ENCODE results near the gene TRABD2A.

Gene TRABD2A

GRCh38 chr2:84844141-84844540, 36.7 kb downstream of the TRABD2A start:
- no peak overlapping the region for H2BK120ac ChIP-seq (ENCODE audit: insufficient read depth, low read length, poor library complexity)
- H2AFZ ChIP-seq (ENCODE audit: insufficient read depth, low read length, poor library complexity), result no peak overlapping the region
- H2BK5ac ChIP-seq (ENCODE audit: low read depth, low read length, poor library complexity), result no peak overlapping the region
- no peak for DNase-seq
- H3K79me1 ChIP-seq (ENCODE audit: low read length), result no peaks in the 10 kb centered on the region
- no peaks in the 10 kb centered on the region for H3K4me1 ChIP-seq (ENCODE audit: control insufficient read depth in 1 of 2, insufficient read depth in 2 of 2, low read length in 2 of 2)
- H3K4ac ChIP-seq (ENCODE audit: low read depth, low read length), result no peak overlapping the region
- WGBS (ENCODE audit: extremely low coverage, insufficient coverage, insufficient read length), result no CpG with 5 or more reads among the region's 8 CpGs
- no peak overlapping the region for H4K12ac ChIP-seq (ENCODE audit: low read depth, low read length)
- no peak overlapping the region for H3K9ac ChIP-seq (ENCODE audit: low read length)
- no peak overlapping the region for H4K8ac ChIP-seq (ENCODE audit: low read depth, low read length)
- no peak overlapping the region for H3K23ac ChIP-seq (ENCODE audit: low read length)
- peaks cover 1% of the 10 kb centered on the region for H3K9me3 ChIP-seq (ENCODE audit: insufficient read depth, low read depth, low read length)
- no peaks in the 10 kb centered on the region for H3K36me3 ChIP-seq (ENCODE audit: control insufficient read depth in 1 of 2, insufficient read depth in 2 of 2, low read length in 2 of 2)
- H3K4me2 ChIP-seq (ENCODE audit: low read length), result no peak overlapping the region
- no peak overlapping the region for H3K14ac ChIP-seq (ENCODE audit: low read length)
- H2BK12ac ChIP-seq (ENCODE audit: low read length), result no peak overlapping the region
- H3K79me2 ChIP-seq (ENCODE audit: control insufficient read depth, insufficient read depth, low read length, poor library complexity), result no peaks in the 10 kb centered on the region
- H3K18ac ChIP-seq (ENCODE audit: low read length), result no peak overlapping the region
- no peak overlapping the region for H4K91ac ChIP-seq (ENCODE audit: low read depth, low read length)
- H3K27ac ChIP-seq (ENCODE audit: low read depth, low read length), result no peak overlapping the region
- H2AK5ac ChIP-seq (ENCODE audit: low read length), result no peak overlapping the region
- no peaks in the 10 kb centered on the region for H3K27me3 ChIP-seq (ENCODE audit: insufficient read depth, low read length)
- no peak overlapping the region for H3K4me3 ChIP-seq (ENCODE audit: low read depth, low read length)

- no peak overlapping the region for H4K91ac ChIP-seq (ENCODE audit: low read depth, low read length)
- H2BK5ac ChIP-seq (ENCODE audit: low read depth, low read length, poor library complexity), result no peak overlapping the region
- no peak overlapping the region for H2AK5ac ChIP-seq (ENCODE audit: low read length)
- no CpG with 5 or more reads among the region's 6 CpGs for WGBS (ENCODE audit: extremely low coverage, insufficient coverage, insufficient read length)
- no peak overlapping the region for H4K8ac ChIP-seq (ENCODE audit: low read depth, low read length)
- no peak overlapping the region for H3K23ac ChIP-seq (ENCODE audit: low read length)
- H4K12ac ChIP-seq (ENCODE audit: low read depth, low read length), result no peak overlapping the region
- H3K27me3 ChIP-seq (ENCODE audit: insufficient read depth, low read length), result no peaks in the 10 kb centered on the region
- H2AFZ ChIP-seq (ENCODE audit: insufficient read depth, low read length, poor library complexity), result no peak overlapping the region
- no peak overlapping the region for H3K4me2 ChIP-seq (ENCODE audit: low read length)
- no peak overlapping the region for H2BK120ac ChIP-seq (ENCODE audit: insufficient read depth, low read length, poor library complexity)
- no peaks in the 10 kb centered on the region for H3K79me2 ChIP-seq (ENCODE audit: control insufficient read depth, insufficient read depth, low read length, poor library complexity)
- H3K14ac ChIP-seq (ENCODE audit: low read length), result no peak overlapping the region
- H3K27ac ChIP-seq (ENCODE audit: low read depth, low read length), result no peak overlapping the region
- no peaks in the 10 kb centered on the region for H3K36me3 ChIP-seq (ENCODE audit: control insufficient read depth in 1 of 2, insufficient read depth in 2 of 2, low read length in 2 of 2)
- H2BK12ac ChIP-seq (ENCODE audit: low read length), result no peak overlapping the region
- DNase-seq, result no peak
- no peak overlapping the region for H3K4me3 ChIP-seq (ENCODE audit: low read depth, low read length)
- no peak overlapping the region for H3K18ac ChIP-seq (ENCODE audit: low read length)
- H3K4me1 ChIP-seq (ENCODE audit: control insufficient read depth in 1 of 2, insufficient read depth in 2 of 2, low read length in 2 of 2), result no peaks in the 10 kb centered on the region
- H3K79me1 ChIP-seq (ENCODE audit: low read length), result no peaks in the 10 kb centered on the region
- no peak overlapping the region for H3K9ac ChIP-seq (ENCODE audit: low read length)
- peaks cover 3% of the 10 kb centered on the region for H3K9me3 ChIP-seq (ENCODE audit: insufficient read depth, low read depth, low read length)
- no peak overlapping the region for H3K4ac ChIP-seq (ENCODE audit: low read depth, low read length)
Measured at GRCh38 chr2:84841577-84841976, 39.3 kb downstream of the TRABD2A start.

DNA sequence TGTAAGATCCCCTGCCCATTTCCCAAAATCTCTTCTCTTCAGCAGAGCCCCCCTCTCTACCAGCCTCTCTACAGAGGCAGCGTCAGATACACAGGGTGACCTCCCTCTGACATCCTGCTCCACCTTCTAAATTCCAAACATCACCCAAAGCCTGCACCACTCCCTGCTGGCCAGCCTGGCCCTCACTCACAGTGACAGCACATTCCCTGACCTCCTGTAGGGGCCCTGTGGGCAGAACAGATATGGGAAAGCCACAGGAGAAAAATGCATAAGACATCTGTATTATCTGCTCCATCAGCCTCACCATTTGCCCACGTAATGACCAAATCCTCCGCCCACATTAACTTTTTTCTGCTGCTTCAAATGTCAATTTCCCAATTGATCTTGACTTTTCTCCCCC, 40.6 kb downstream of the TRABD2A start:
- no peak overlapping the region for H3K4me3 ChIP-seq (ENCODE audit: low read depth, low read length)

DNA sequence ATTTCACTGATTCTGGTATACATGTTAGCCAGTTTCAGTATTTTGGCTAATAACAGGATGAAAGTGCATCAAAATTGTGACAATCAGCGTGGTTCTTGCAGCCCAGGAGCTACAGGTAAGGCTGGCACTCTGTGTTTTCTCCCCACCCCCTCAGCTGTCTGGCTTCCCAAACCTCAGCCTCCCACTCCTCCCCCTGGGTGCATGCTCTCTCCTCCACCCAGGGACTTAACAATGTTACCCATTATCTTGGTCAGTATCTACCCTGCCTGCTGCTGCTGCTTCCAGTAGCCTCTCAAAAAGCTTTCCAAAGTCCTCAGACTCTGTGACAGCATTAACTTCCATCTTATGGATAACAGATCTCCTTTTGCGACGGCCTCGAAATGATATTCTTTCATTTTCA, 41.0 kb downstream of the TRABD2A start:
- Histone ChIP-seq H2BK12ac (ENCODE audit: low read length) (no peak overlapping the region), H4K91ac (ENCODE audit: low read depth, low read length) (no peak overlapping the region), H3K18ac (ENCODE audit: low read length) (no peak overlapping the region), H3K36me3 (ENCODE audit: control insufficient read depth in 1 of 2, insufficient read depth in 2 of 2, low read length in 2 of 2) (no peaks in the 10 kb centered on the region), H3K4me1 (ENCODE audit: control insufficient read depth in 1 of 2, insufficient read depth in 2 of 2, low read length in 2 of 2) (no peaks in the 10 kb centered on the region), H3K9me3 (ENCODE audit: insufficient read depth, low read depth, low read length) (peaks cover 3% of the 10 kb centered on the region), H4K12ac (ENCODE audit: low read depth, low read length) (no peak overlapping the region), H3K4me2 (ENCODE audit: low read length) (no peak overlapping the region), H2AK5ac (ENCODE audit: low read length) (no peak overlapping the region), H2BK5ac (ENCODE audit: low read depth, low read length, poor library complexity) (no peak overlapping the region), H4K8ac (ENCODE audit: low read depth, low read length) (no peak overlapping the region), H3K27me3 (ENCODE audit: insufficient read depth, low read length) (no peaks in the 10 kb centered on the region), H3K4me3 (ENCODE audit: low read depth, low read length) (no peak overlapping the region), H3K14ac (ENCODE audit: low read length) (no peak overlapping the region), H3K23ac (ENCODE audit: low read length) (no peak overlapping the region), H3K79me1 (ENCODE audit: low read length) (no peaks in the 10 kb centered on the region), H3K4ac (ENCODE audit: low read depth, low read length) (no peak overlapping the region), H2AFZ (ENCODE audit: insufficient read depth, low read length, poor library complexity) (no peak overlapping the region), H3K79me2 (ENCODE audit: control insufficient read depth, insufficient read depth, low read length, poor library complexity) (no peaks in the 10 kb centered on the region), H3K9ac (ENCODE audit: low read length) (no peak overlapping the region), H2BK120ac (ENCODE audit: insufficient read depth, low read length, poor library complexity) (no peak overlapping the region), H3K27ac (ENCODE audit: low read depth, low read length) (no peak overlapping the region)
- no peak for DNase-seq
- WGBS (ENCODE audit: extremely low coverage, insufficient coverage, insufficient read length), result no CpG with 5 or more reads among the region's 4 CpGs

More for the DNA sequence above, 40.6 kb downstream of the TRABD2A start:
- DNase-seq, result peak; percentile 86 to 91
- Histone ChIP-seq H2AK5ac (ENCODE audit: low read length) (no peak overlapping the region), H3K4ac (ENCODE audit: low read depth, low read length) (no peak overlapping the region), H3K9me3 (ENCODE audit: insufficient read depth, low read depth, low read length) (peaks cover 3% of the 10 kb centered on the region), H3K9ac (ENCODE audit: low read length) (no peak overlapping the region), H2AFZ (ENCODE audit: insufficient read depth, low read length, poor library complexity) (no peak overlapping the region), H3K4me1 (ENCODE audit: control insufficient read depth in 1 of 2, insufficient read depth in 2 of 2, low read length in 2 of 2) (no peaks in the 10 kb centered on the region), H3K23ac (ENCODE audit: low read length) (no peak overlapping the region), H2BK120ac (ENCODE audit: insufficient read depth, low read length, poor library complexity) (no peak overlapping the region), H4K12ac (ENCODE audit: low read depth, low read length) (no peak overlapping the region), H3K4me2 (ENCODE audit: low read length) (no peak overlapping the region), H4K91ac (ENCODE audit: low read depth, low read length) (no peak overlapping the region), H3K27me3 (ENCODE audit: insufficient read depth, low read length) (no peaks in the 10 kb centered on the region), H3K18ac (ENCODE audit: low read length) (no peak overlapping the region), H3K36me3 (ENCODE audit: control insufficient read depth in 1 of 2, insufficient read depth in 2 of 2, low read length in 2 of 2) (no peaks in the 10 kb centered on the region), H2BK5ac (ENCODE audit: low read depth, low read length, poor library complexity) (no peak overlapping the region), H3K27ac (ENCODE audit: low read depth, low read length) (no peak overlapping the region), H3K79me2 (ENCODE audit: control insufficient read depth, insufficient read depth, low read length, poor library complexity) (no peaks in the 10 kb centered on the region), H2BK12ac (ENCODE audit: low read length) (no peak overlapping the region), H3K14ac (ENCODE audit: low read length) (no peak overlapping the region), H4K8ac (ENCODE audit: low read depth, low read length) (no peak overlapping the region), H3K79me1 (ENCODE audit: low read length) (no peaks in the 10 kb centered on the region)
- WGBS (ENCODE audit: extremely low coverage, insufficient coverage, insufficient read length), result no CpG with 5 or more reads among the region's 3 CpGs

Measured in trophoblast cell (in vitro differentiated cells and primary cell).